HEK293 (cell line): ENCODE data around the gene CDK2.

Experiments used
- CTCF ChIA-PET: fragments of 350-600 bp; formaldehyde crosslinking; extraction: SDS; loops from one replicate; lab custom pipeline; 2021; ENCODE audit warnings: antibody characterized with exemption; lab: Yijun Ruan, JAX
- POLR2A ChIA-PET: fragments of 300-600 bp; formaldehyde crosslinking; extraction: SDS; loops from one replicate; lab custom pipeline; 2020; ENCODE audit warnings: antibody characterized with exemption, inconsistent platforms; lab: Yijun Ruan, JAX
- H3K27ac ChIP-seq: fragments of 200-500 bp; sonication (Bioruptor generic); 2 replicates; pipeline ENCODE4 v1.5.1; 2014; ENCODE audit warnings: low read depth, low read length, control low read depth, inconsistent platforms; ENCODE audit errors: extremely low read depth
- H3K36me3 ChIP-seq, 2 experiments: fragments of 200-500 bp in 1 of 2; sonication (Bioruptor generic) in 1 of 2; 1 replicate in 1 of 2; 2 replicates in 1 of 2; pipeline ENCODE4 v1.5.1; 2014 to 2017; ENCODE audit warnings: inconsistent platforms in 2 of 2, low read length in 2 of 2; ENCODE audit not compliant: control insufficient read depth in 2 of 2, insufficient read depth in 1 of 2
- H3K4me1 ChIP-seq: fragments of 200-500 bp; sonication (Bioruptor generic); 2 replicates; pipeline ENCODE4 v1.5.1; 2014; ENCODE audit warnings: mild to moderate bottlenecking, low read length, inconsistent platforms; ENCODE audit not compliant: control insufficient read depth, insufficient read depth
- H3K4me3 ChIP-seq: 2 replicates; pipeline ENCODE4 v1.5.1; 2011; ENCODE audit warnings: low read depth, mild to moderate bottlenecking, control low read depth, low read length, moderate library complexity
- H3K9me3 ChIP-seq: fragments of 200-500 bp; sonication (Bioruptor generic); 2 replicates; pipeline ENCODE4 v1.5.1; 2014; ENCODE audit warnings: low read depth, low read length, inconsistent platforms; ENCODE audit not compliant: control insufficient read depth, insufficient read depth
- GLI2 ChIP-seq: fragments of 450-650 bp; formaldehyde crosslinking; IDR thresholded peaks from 2 replicates; pipeline ENCODE4; 2017; ENCODE audit warnings: missing biosample characterization, missing genetic modification characterization, low read depth, borderline replicate concordance
- GLIS1 ChIP-seq: fragments of 450-650 bp; formaldehyde crosslinking; IDR thresholded peaks from 2 replicates; pipeline ENCODE4 v1.5.1; 2016; ENCODE audit warnings: missing biosample characterization, missing genetic modification characterization
- MEIS1 ChIP-seq: sonication (generic); formaldehyde crosslinking; IDR thresholded peaks from 2 replicates; pipeline ENCODE4 v1.8.1; 2022; ENCODE audit warnings: missing genetic modification reagents, mild to moderate bottlenecking, borderline replicate concordance
- OSR2 ChIP-seq: fragments of 450-650 bp; formaldehyde crosslinking; IDR thresholded peaks from 2 replicates; pipeline ENCODE4 v1.5.1; 2016; ENCODE audit warnings: missing biosample characterization, missing genetic modification characterization
- SP2 ChIP-seq: fragments of 450-650 bp; formaldehyde crosslinking; IDR thresholded peaks from 2 replicates; pipeline ENCODE4 v1.5.1; 2016; ENCODE audit warnings: missing biosample characterization, missing genetic modification characterization
- ZBTB7A ChIP-seq: fragments of 450-650 bp; formaldehyde crosslinking; IDR thresholded peaks from 2 replicates; pipeline ENCODE4 v1.5.1; 2016; ENCODE audit warnings: low read depth, missing biosample characterization, missing genetic modification characterization
- ZFHX2 ChIP-seq: fragments of 450-650 bp; formaldehyde crosslinking; conservative IDR thresholded peaks from 2 replicates; pipeline ENCODE4 v1.5.1; 2016; ENCODE audit warnings: missing biosample characterization, missing genetic modification characterization
- ZFP41 ChIP-seq: fragments of 450-650 bp; formaldehyde crosslinking; IDR thresholded peaks from 2 replicates; pipeline ENCODE4 v1.5.1; 2016; ENCODE audit warnings: missing biosample characterization, missing genetic modification characterization, borderline replicate concordance
- ZNF140 ChIP-seq: fragments of 450-650 bp; formaldehyde crosslinking; IDR thresholded peaks from 2 replicates; pipeline ENCODE4 v1.5.1; 2016; ENCODE audit warnings: missing biosample characterization, missing genetic modification characterization
- ZNF174 ChIP-seq: fragments of 450-650 bp; formaldehyde crosslinking; IDR thresholded peaks from 2 replicates; pipeline ENCODE4 v1.5.0; 2017; ENCODE audit warnings: missing biosample characterization, mild to moderate bottlenecking, missing genetic modification characterization
- ZNF175 ChIP-seq: fragments of 450-650 bp; formaldehyde crosslinking; IDR thresholded peaks from 2 replicates; pipeline ENCODE4 v1.5.1; 2016; ENCODE audit warnings: missing biosample characterization, missing genetic modification characterization
- ZNF2 ChIP-seq: fragments of 450-650 bp; formaldehyde crosslinking; IDR thresholded peaks from 2 replicates; pipeline ENCODE4 v1.5.1; 2016; ENCODE audit warnings: missing biosample characterization, missing genetic modification characterization
- ZNF223 ChIP-seq: fragments of 450-650 bp; formaldehyde crosslinking; IDR thresholded peaks from 2 replicates; pipeline ENCODE4 v1.5.1; 2016; ENCODE audit warnings: missing biosample characterization, missing genetic modification characterization
- ZNF24 ChIP-seq: fragments of 450-650 bp; formaldehyde crosslinking; IDR thresholded peaks from 2 replicates; pipeline ENCODE4 v1.5.1; 2016; ENCODE audit warnings: missing biosample characterization, missing genetic modification characterization
- ZNF292 ChIP-seq: fragments of 450-650 bp; formaldehyde crosslinking; IDR thresholded peaks from 2 replicates; pipeline ENCODE4 v1.5.1; 2016; ENCODE audit warnings: low read depth, missing biosample characterization, missing genetic modification characterization, borderline replicate concordance
- ZNF341 ChIP-seq: fragments of 450-650 bp; formaldehyde crosslinking; IDR thresholded peaks from 2 replicates; pipeline ENCODE4; 2016; ENCODE audit warnings: low read depth, missing biosample characterization, missing genetic modification characterization
- ZNF366 ChIP-seq: fragments of 450-650 bp; formaldehyde crosslinking; conservative IDR thresholded peaks from 2 replicates; pipeline ENCODE4 v1.5.1; 2016; ENCODE audit warnings: missing biosample characterization, missing genetic modification characterization
- ZNF510 ChIP-seq: fragments of 450-650 bp; formaldehyde crosslinking; IDR thresholded peaks from 2 replicates; pipeline ENCODE4 v1.5.1; 2018; ENCODE audit warnings: mild to moderate bottlenecking, missing genetic modification characterization, missing biosample characterization; ENCODE audit not compliant: insufficient replicate concordance
- ZNF571 ChIP-seq: fragments of 450-650 bp; formaldehyde crosslinking; IDR thresholded peaks from 2 replicates; pipeline ENCODE4 v1.5.0; 2017; ENCODE audit warnings: missing biosample characterization, missing genetic modification characterization
- ZNF610 ChIP-seq: fragments of 450-650 bp; formaldehyde crosslinking; IDR thresholded peaks from 2 replicates; pipeline ENCODE4 v1.5.1; 2016; ENCODE audit warnings: missing biosample characterization, missing genetic modification characterization, borderline replicate concordance
- ZNF776 ChIP-seq: fragments of 450-650 bp; formaldehyde crosslinking; IDR thresholded peaks from 2 replicates; pipeline ENCODE4 v1.5.0; 2017; ENCODE audit warnings: missing biosample characterization, missing genetic modification characterization, borderline replicate concordance
- TF ChIP-seq, protein P1 (sequence below): fragments of 450-650 bp; formaldehyde crosslinking; IDR thresholded peaks from 2 replicates; pipeline ENCODE4 v1.5.1; 2017; ENCODE audit warnings: missing biosample characterization, missing genetic modification characterization
- TF ChIP-seq, protein P2 (sequence below): fragments of 450-650 bp; formaldehyde crosslinking; IDR thresholded peaks from 2 replicates; pipeline ENCODE4 v1.5.1; 2016; ENCODE audit warnings: missing biosample characterization, missing genetic modification characterization
- TF ChIP-seq, protein P3 (sequence below): fragments of 450-650 bp; formaldehyde crosslinking; IDR thresholded peaks from 2 replicates; pipeline ENCODE4 v1.5.1; 2016; ENCODE audit warnings: missing biosample characterization, missing genetic modification characterization
- TF ChIP-seq, protein P4 (sequence below): fragments of 450-650 bp; IDR thresholded peaks from 2 replicates; pipeline ENCODE4 v1.5.1; 2018; ENCODE audit warnings: missing biosample characterization, missing genetic modification characterization
- TF ChIP-seq, protein P5 (sequence below): fragments of 450-650 bp; formaldehyde crosslinking; IDR thresholded peaks from 2 replicates; pipeline ENCODE4 v1.5.1; 2016; ENCODE audit warnings: missing biosample characterization, missing genetic modification characterization

Gene CDK2

DNA sequence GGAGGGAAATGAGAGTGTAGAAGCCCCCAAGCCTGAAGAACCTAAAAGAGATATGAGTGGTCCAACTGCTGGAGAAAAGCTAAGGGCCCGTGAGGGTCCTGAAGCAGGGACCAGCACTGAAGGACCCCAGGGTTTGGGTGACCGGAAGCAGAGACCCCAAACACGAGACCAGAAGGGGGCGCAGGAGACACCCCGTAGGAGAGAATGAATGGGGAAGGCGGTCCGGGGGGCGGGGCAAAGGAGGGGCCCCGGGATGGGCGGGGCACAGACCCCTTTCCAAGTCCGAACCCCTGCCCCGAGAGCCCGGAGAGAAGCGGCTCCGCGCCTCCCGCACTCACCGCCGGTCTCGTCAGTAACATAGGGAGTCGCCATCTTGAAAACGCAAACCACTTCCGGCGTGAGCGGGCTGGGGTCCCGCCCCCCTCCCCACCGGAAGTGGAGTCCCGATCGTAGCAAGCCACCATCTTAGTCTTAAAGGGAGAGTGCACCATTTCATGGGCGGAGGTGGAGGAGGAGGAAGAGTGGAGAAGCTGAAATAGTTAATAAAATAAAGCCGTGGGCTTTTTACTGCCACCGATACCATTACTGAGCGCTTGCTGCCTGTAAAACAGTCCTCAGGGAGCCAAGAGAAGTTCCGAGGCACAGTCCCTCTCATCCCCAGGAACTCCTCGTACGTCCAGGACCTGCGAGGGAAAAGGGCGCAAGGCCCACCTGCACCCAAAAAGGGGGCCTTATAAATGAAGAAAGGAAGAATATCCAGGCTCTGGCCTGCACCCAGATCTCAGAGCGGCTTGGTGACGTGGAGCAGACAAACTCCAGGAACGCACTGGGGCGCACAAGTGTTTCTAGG lies 39.7 kb upstream of the CDK2 start (continued):
- TF ChIP-seq SP2 (tag by site-specific recombination), result peak; percentile 89
- TF ChIP-seq, protein P1, sequence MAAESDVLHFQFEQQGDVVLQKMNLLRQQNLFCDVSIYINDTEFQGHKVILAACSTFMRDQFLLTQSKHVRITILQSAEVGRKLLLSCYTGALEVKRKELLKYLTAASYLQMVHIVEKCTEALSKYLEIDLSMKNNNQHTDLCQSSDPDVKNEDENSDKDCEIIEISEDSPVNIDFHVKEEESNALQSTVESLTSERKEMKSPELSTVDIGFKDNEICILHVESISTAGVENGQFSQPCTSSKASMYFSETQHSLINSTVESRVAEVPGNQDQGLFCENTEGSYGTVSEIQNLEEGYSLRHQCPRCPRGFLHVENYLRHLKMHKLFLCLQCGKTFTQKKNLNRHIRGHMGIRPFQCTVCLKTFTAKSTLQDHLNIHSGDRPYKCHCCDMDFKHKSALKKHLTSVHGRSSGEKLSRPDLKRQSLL (tag by site-specific recombination), result no peak
- no peak for TF ChIP-seq ZNF175 (tag by site-specific recombination)
- TF ChIP-seq ZNF24 (tag by site-specific recombination), result 0 out of 2 replicates have a peak, but pooled peaks have one; percentile 27
- no peak for TF ChIP-seq ZNF292 (tag by site-specific recombination)
- no peak for TF ChIP-seq OSR2 (tag by site-specific recombination)
- TF ChIP-seq ZNF366 (tag by site-specific recombination), result peak; percentile 75
- TF ChIP-seq, protein P2, sequence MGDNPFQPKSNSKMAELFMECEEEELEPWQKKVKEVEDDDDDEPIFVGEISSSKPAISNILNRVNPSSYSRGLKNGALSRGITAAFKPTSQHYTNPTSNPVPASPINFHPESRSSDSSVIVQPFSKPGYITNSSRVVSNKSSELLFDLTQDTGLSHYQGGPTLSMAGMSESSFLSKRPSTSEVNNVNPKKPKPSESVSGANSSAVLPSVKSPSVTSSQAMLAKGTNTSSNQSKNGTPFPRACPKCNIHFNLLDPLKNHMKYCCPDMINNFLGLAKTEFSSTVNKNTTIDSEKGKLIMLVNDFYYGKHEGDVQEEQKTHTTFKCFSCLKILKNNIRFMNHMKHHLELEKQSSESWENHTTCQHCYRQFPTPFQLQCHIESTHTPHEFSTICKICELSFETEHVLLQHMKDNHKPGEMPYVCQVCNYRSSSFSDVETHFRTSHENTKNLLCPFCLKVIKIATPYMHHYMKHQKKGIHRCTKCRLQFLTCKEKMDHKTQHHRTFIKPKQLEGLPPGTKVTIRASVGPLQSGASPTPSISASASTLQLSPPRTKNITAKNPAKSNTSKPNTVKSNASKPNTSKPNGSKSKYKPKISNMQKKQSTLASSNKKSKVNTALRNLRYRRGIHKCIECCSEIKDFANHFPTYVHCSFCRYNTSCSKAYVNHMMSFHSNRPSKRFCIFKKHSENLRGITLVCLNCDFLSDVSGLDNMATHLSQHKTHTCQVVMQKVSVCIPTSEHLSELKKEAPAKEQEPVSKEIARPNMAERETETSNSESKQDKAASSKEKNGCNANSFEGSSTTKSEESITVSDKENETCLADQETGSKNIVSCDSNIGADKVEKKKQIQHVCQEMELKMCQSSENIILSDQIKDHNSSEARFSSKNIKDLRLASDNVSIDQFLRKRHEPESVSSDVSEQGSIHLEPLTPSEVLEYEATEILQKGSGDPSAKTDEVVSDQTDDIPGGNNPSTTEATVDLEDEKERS (tag by site-specific recombination), result no peak
- TF ChIP-seq ZNF341, result no peak
- TF ChIP-seq, protein P3, sequence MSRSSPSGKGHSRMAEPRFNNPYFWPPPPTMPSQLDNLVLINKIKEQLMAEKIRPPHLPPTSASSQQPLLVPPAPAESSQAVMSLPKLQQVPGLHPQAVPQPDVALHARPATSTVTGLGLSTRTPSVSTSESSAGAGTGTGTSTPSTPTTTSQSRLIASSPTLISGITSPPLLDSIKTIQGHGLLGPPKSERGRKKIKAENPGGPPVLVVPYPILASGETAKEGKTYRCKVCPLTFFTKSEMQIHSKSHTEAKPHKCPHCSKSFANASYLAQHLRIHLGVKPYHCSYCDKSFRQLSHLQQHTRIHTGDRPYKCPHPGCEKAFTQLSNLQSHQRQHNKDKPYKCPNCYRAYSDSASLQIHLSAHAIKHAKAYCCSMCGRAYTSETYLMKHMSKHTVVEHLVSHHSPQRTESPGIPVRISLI (tag by site-specific recombination), result no peak
- no peak for TF ChIP-seq ZNF223 (tag by site-specific recombination)
- TF ChIP-seq, protein P4, sequence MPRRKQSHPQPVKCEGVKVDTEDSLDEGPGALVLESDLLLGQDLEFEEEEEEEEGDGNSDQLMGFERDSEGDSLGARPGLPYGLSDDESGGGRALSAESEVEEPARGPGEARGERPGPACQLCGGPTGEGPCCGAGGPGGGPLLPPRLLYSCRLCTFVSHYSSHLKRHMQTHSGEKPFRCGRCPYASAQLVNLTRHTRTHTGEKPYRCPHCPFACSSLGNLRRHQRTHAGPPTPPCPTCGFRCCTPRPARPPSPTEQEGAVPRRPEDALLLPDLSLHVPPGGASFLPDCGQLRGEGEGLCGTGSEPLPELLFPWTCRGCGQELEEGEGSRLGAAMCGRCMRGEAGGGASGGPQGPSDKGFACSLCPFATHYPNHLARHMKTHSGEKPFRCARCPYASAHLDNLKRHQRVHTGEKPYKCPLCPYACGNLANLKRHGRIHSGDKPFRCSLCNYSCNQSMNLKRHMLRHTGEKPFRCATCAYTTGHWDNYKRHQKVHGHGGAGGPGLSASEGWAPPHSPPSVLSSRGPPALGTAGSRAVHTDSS (tag by site-specific recombination), result peak; percentile 93

DNA sequence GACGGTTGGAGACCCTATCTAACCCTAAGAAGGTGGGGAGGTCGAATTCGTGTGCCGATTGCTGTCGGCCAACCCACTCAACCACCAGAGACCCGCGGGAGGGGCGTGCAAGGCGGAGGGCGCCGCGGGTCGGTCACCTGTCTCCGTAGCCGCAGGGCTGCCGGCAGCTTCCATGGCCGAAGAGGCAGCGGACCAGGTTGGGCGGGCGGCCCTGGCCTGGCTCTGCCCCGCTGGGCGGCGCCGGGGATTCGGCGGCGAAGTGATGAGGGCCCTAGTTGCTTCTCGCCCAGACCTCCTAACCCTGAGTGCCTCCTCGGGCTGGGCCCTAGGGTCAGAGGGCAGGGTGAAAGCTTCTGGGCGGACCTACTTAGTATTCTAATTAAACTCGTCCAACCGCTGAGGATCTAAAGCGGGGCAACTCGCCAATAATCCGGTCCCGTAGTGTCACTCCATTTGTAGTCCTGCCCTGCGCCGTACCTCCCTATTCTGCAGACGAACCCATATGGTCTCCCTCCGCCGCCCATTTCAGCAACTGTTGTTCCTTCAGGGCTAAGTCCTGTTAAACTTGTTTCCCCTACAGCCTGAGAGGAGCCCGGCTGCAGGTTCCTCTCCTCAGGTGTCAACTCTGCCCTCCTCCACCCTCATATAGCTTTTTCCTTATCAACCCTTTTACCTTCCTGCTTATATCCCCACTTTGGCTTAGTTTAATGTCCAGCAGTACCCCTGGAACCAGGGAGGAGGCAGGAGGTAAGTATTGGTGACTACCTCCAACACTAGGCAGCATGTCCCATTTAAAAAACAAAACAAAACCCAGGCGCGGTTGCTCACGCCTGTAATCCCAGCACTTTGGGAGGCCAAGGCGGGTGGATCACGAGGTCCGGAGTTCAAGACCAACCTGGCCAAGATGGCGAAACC lies 38.8 kb upstream of the CDK2 start, which contains the start of gene PYM1:
Gene PYM1 (minus strand): TSS at position 307 of the 915 bp plus-strand sequence. CDS start 133 bp downstream, at position 174.
- CTCF ChIA-PET, result interaction anchor here (0.9 to 2.7 kb wide), 5 partner anchors 11 to 187 kb away, joined by 3 to 27 read pairs (median 3); no protein-coding TSS in a partner anchor
- Histone ChIP-seq H3K4me1 (peaks cover 4% of the 10 kb centered on the region; the same call in 1 of the 2 replicates), H3K36me3 (peaks cover 10 to 11% of the 10 kb centered on the region in 2 experiments; a peak in 2 of 3 replicates), H3K4me3 (peak within 1 kb of the TSS; percentile 80), H3K9me3 (no peaks in the 10 kb centered on the region), H3K27ac (peak within 1 kb of the TSS; percentile 94)
- POLR2A ChIA-PET, result interaction anchor here (0.6 to 4.4 kb wide), 10 partner anchors 12 to 189 kb away, joined by 4 to 42 read pairs (median 8); partner anchors contain the start of genes DNAJC14, ORMDL2, RAB5B and SARNP
- TF ChIP-seq, protein P5, sequence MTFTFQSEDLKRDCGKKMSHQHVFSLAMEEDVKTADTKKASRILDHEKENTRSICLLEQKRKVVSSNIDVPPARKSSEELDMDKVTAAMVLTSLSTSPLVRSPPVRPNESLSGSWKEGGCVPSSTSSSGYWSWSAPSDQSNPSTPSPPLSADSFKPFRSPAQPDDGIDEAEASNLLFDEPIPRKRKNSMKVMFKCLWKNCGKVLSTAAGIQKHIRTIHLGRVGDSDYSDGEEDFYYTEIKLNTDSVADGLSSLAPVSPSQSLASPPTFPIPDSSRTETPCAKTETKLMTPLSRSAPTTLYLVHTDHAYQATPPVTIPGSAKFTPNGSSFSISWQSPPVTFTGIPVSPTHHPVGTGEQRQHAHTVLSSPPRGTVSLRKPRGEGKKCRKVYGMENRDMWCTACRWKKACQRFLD (tag by site-specific recombination), result no peak
- TF ChIP-seq ZNF140 (no peak), ZNF610 (tag by site-specific recombination) (no peak), ZNF174 (tag by site-specific recombination) (no peak), ZFHX2 (tag by site-specific recombination) (no peak), MEIS1 (CRISPR knock-in tag) (no peak), ZNF341 (peak; percentile 13; the same call in 1 of the 2 replicates), ZNF571 (tag by site-specific recombination) (no peak), GLI2 (no peak), GLIS1 (no peak), ZFP41 (tag by site-specific recombination) (no peak), ZNF776 (no peak), ZNF2 (tag by site-specific recombination) (no peak), ZBTB7A (tag by site-specific recombination) (no peak; the same call in 1 of the 2 replicates), ZNF510 (no peak)
